Lung (tissue), 12 donors: ENCODE results near the gene THADA. TPM values are rescaled to one million over a fixed set of nuclear protein-coding genes. Genes with fewer than 3 reads are reported as not detected.

Experiments
- ATAC-seq: fragments of 200-7000 bp; cut with Tn5 transposase; one replicate; pipeline ENCODE4 v1.9.1; 2020; ENCODE audit warnings: moderate number of reproducible peaks; ENCODE audit not compliant: insufficient read depth, low FRiP score
- DNase-seq, 3 donors: peaks; one replicate each; pipeline ENCODE4 v3.0.0-alpha.2; 2013 to 2017
- H3K27ac ChIP-seq, 2 donors: one replicate each; pipeline ENCODE4 v1.5.1; 2013; ENCODE audit warnings: mild to moderate bottlenecking in 2 of 2, moderate library complexity in 2 of 2, control low read depth in 1 of 2, inconsistent platforms in 1 of 2, low read depth in 1 of 2, low read length in 1 of 2
- H3K27me3 ChIP-seq, 3 donors: one replicate each; pipeline ENCODE4 v1.5.1; 2013; ENCODE audit warnings: low read length in 2 of 3; ENCODE audit not compliant: control insufficient read depth in 3 of 3, insufficient read depth in 3 of 3
- H3K36me3 ChIP-seq, 4 donors: one replicate each; pipeline ENCODE4 v1.5.1; 2013; ENCODE audit warnings: low read length in 4 of 4, mild to moderate bottlenecking in 1 of 4, moderate library complexity in 1 of 4; ENCODE audit not compliant: control insufficient read depth in 4 of 4, insufficient read depth in 4 of 4
- H3K4me1 ChIP-seq, 5 donors: one replicate each; pipeline ENCODE4 v1.5.1; 2013; ENCODE audit warnings: low read length in 5 of 5, mild to moderate bottlenecking in 2 of 5, moderate library complexity in 1 of 5; ENCODE audit not compliant: control insufficient read depth in 5 of 5, insufficient read depth in 5 of 5
- H3K4me3 ChIP-seq: one replicate; pipeline ENCODE4 v1.5.1; 2013; ENCODE audit warnings: mild to moderate bottlenecking, control low read depth, moderate library complexity
- H3K9ac ChIP-seq, 2 donors: one replicate each; pipeline ENCODE4 v1.5.1; 2013; ENCODE audit warnings: low read length in 2 of 2, control low read depth in 1 of 2; ENCODE audit not compliant: insufficient read depth in 1 of 2
- H3K9me3 ChIP-seq, 4 donors: one replicate each; pipeline ENCODE4 v1.5.1; 2013; ENCODE audit warnings: low read length in 3 of 4, mild to moderate bottlenecking in 1 of 4, moderate library complexity in 1 of 4; ENCODE audit not compliant: control insufficient read depth in 4 of 4, insufficient read depth in 3 of 4
- CTCF ChIP-seq: IDR thresholded peaks from 2 replicates; pipeline ENCODE4 v1.5.1; 2012; ENCODE audit warnings: mild to moderate bottlenecking; ENCODE audit errors: control extremely low read depth, extremely low read depth
- WGBS, 2 donors: extraction: QIAGEN DNeasy Blood & Tissue Kit; methylation state at CpG; one replicate each; pipeline ENCODE4 v1.1.7; 2013; 5-methylcytosine and 5-hydroxymethylcytosine counted together
- polyA plus RNA-seq, 2 donors: library from polyadenylated mRNA; stranded (reverse); fragments of 200-250 nt; gene quantifications; one replicate each; pipeline ENCODE4 v1.2.1, GENCODE V29; 2013
- total RNA-seq, 2 donors: library from RNA; depleted of rRNA in 1 of 2; stranded (reverse); fragments of >200 nt in 1 of 2; gene quantifications; one replicate each; pipeline ENCODE4 v1.2.1, GENCODE V29; 2014 to 2021
- donor health status: control.
- donor health status: control.
- donor health status: Bipolar disorder and iron deficiency.
- donor health status: healthy.
- donor health status: DM: yes; HTN: yes; CAD: no.

The THADA gene
- total and polyA plus RNA-seq, 4 donors = 11.3 to 72.5 (median 25.2) TPM

- Histone ChIP-seq H3K4me1 (peaks cover 0 to 11% (median 4%) of the 10 kb centered on the region in 5 donors), H3K27ac (no peak overlapping the region), H3K36me3 (no peaks in the 10 kb centered on the region), H3K4me3 (no peak overlapping the region), H3K27me3 (no peaks in the 10 kb centered on the region), H3K9ac (no peak overlapping the region), H3K9me3 (no peaks in the 10 kb centered on the region)
- DNase-seq (no peak), ATAC-seq (no peak)
- no peak for TF ChIP-seq CTCF
- WGBS, 2 donors = 49 to 86% methylated on average over 5 of the region's 5 CpGs
Measured at GRCh38 chr2:43209204-43209717, 386.6 kb downstream of the THADA start.

DNA sequence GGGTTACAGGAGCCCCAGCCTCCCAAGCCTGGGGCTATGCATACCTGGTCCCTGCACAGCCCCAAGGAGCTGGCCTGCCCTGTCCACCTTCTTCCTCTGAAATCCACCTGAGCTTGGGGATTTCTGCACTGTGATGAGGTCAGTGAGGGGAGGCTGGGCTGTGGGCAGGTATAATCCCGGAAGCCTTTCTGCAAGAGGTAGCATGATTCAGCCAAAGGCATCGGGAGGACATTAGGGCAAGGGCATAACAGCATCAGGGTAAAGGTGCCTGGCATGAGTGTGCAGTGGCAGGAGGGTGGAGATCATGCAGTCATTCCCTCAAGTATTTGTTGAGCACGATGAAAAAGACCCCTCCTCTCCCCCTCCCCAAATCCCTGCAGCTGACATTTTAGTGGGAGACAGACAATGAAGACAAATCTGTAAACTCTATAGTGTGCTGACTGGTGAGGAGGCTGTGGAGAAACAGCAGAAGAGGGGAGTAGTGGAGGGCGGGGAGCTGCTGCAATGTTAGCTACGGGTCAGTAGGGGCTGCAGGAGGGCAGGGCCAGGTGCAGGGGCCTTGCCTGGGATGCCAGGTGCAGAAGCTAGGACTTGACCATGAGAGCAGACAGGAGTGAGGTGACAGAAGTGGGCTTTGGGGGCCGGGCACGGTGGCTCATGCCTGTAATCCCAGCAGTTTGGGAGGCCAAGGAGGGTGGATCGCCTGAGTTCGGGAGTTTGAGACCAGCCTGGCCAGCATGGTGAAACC is 388.1 kb downstream of the THADA start:
- ATAC-seq (no peak), DNase-seq (no peak)
- Histone ChIP-seq H3K9ac (no peak overlapping the region), H3K4me1 (peaks cover 0 to 11% (median 3%) of the 10 kb centered on the region in 5 donors), H3K27me3 (no peaks in the 10 kb centered on the region), H3K4me3 (no peak overlapping the region), H3K36me3 (no peaks in the 10 kb centered on the region), H3K27ac (no peak overlapping the region), H3K9me3 (no peaks in the 10 kb centered on the region)
- WGBS, 2 donors = 67 to 79% methylated on average over 9 of the region's 9 CpGs
- TF ChIP-seq CTCF = no peak

DNA sequence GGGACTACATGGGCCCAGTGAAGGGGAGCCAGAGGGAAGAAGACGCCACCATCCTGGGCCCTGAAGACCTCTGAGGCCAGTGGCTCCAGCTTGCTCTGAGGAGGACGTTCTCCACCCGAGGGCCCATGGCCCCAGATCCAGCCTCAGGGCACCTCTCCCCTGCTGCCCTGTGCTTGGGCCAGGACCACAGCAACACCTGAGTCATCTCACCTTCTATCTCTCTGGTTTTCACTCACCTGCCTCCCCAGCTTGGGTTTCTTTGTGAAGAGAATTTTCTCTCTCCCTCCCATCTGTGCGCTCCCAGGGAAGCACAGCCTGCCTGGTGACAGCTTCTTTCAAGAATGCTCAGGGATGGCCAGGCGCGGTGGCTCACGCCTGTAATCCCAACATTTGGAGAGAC is 389.2 kb downstream of the THADA start:
- H3K9me3 ChIP-seq = no peaks in the 10 kb centered on the region
- H3K27me3 ChIP-seq = no peaks in the 10 kb centered on the region
- no peak overlapping the region for H3K9ac ChIP-seq
- no peak for ATAC-seq
- 98% methylated on average over 6 to 7 of the region's 7 CpGs for WGBS, 2 donors
- no peaks in the 10 kb centered on the region for H3K36me3 ChIP-seq
- peaks cover 0 to 11% (median 3%) of the 10 kb centered on the region in 5 donors for H3K4me1 ChIP-seq
- H3K27ac ChIP-seq = no peak overlapping the region
- DNase-seq = no peak
- TF ChIP-seq CTCF = no peak
- H3K4me3 ChIP-seq = no peak overlapping the region

GRCh38 chr2:43203373-43203772 is 392.5 kb downstream of the THADA start:
- no peak for TF ChIP-seq CTCF
- ATAC-seq (no peak), DNase-seq (no peak)
- Histone ChIP-seq H3K4me3 (no peak overlapping the region), H3K9ac (no peak overlapping the region), H3K27ac (no peak overlapping the region), H3K36me3 (no peaks in the 10 kb centered on the region), H3K9me3 (no peaks in the 10 kb centered on the region), H3K4me1 (peaks cover 0 to 3% (median 0%) of the 10 kb centered on the region in 5 donors), H3K27me3 (no peaks in the 10 kb centered on the region)
- WGBS, 2 donors = 95% methylated on average over 11 of the region's 11 CpGs
